ENCODE measurements around the gene MMP7.
"Not testable (repeated sequence)": the region's sequence is repeated elsewhere in the genome, so short reads cannot be mapped to it uniquely, and the experiment has no call there.

The MMP7 gene

GRCh38 chr11:102539567-102539966 is 9.0 kb upstream of the MMP7 start:
- no peak for DNase-seq (ENCODE audit: low read depth)

GRCh38 chr11:102538932-102539331 is 8.4 kb upstream of the MMP7 start:
- DNase-seq (ENCODE audit: low read depth) = no peak

- no peak for DNase-seq (ENCODE audit: low read depth)
Measured at GRCh38 chr11:102534261-102534872, 3.8 kb upstream of the MMP7 start.

GRCh38 chr11:102528618-102529017 is 1.9 kb downstream of the MMP7 start:
- peak; percentile 37 for DNase-seq (ENCODE audit: low read depth)

GRCh38 chr11:102527684-102528083 is 2.9 kb downstream of the MMP7 start:
- peak; percentile 28 for DNase-seq (ENCODE audit: low read depth)

- no peak for DNase-seq (ENCODE audit: low read depth)
Measured at GRCh38 chr11:102527041-102527440, 3.5 kb downstream of the MMP7 start.

GRCh38 chr11:102523887-102524286 is 6.7 kb downstream of the MMP7 start:
- no peak for DNase-seq (ENCODE audit: low read depth)

- DNase-seq (ENCODE audit: low read depth) = no peak
Measured at GRCh38 chr11:102523189-102523570, 7.4 kb downstream of the MMP7 start.

GRCh38 chr11:102522312-102523188 is 8.0 kb downstream of the MMP7 start:
- peak; percentile 33 for DNase-seq (ENCODE audit: low read depth)

- DNase-seq (ENCODE audit: low read depth) = no peak
Measured at GRCh38 chr11:102521121-102521520, 9.4 kb downstream of the MMP7 start.

GRCh38 chr11:102520514-102520913 is 10.0 kb downstream of the MMP7 start:
- DNase-seq (ENCODE audit: low read depth) = no peak

- DNase-seq (ENCODE audit: low read depth) = peak; percentile 94
Measured at GRCh38 chr11:102518296-102519094, 12.1 kb downstream of the MMP7 start.

GRCh38 chr11:102517670-102518069 is 12.9 kb downstream of the MMP7 start:
- DNase-seq (ENCODE audit: low read depth) = no peak

GRCh38 chr11:102516179-102516578 is 14.4 kb downstream of the MMP7 start:
- no peak for DNase-seq (ENCODE audit: low read depth)

- peak; percentile 77 for DNase-seq (ENCODE audit: low read depth)
Measured at GRCh38 chr11:102513869-102514268, 16.7 kb downstream of the MMP7 start.

- DNase-seq (ENCODE audit: low read depth) = no peak
Measured at GRCh38 chr11:102510439-102511135, 20.0 kb downstream of the MMP7 start.

- not testable (repeated sequence) for DNase-seq (ENCODE audit: low read depth)
Measured at GRCh38 chr11:102502831-102503230, 27.7 kb downstream of the MMP7 start.

- no peak for DNase-seq (ENCODE audit: low read depth)
Measured at GRCh38 chr11:102500829-102501228, 29.7 kb downstream of the MMP7 start.

GRCh38 chr11:102499931-102500330 is 30.6 kb downstream of the MMP7 start:
- no peak for DNase-seq (ENCODE audit: low read depth)

- no peak for DNase-seq (ENCODE audit: low read depth)
Measured at GRCh38 chr11:102499151-102499550, 31.4 kb downstream of the MMP7 start.

- DNase-seq (ENCODE audit: low read depth) = peak; percentile 91
Measured at GRCh38 chr11:102497061-102497460, 33.5 kb downstream of the MMP7 start.
